ENCODE data around the gene NPL. TPM values are rescaled to one million over a fixed set of nuclear protein-coding genes. Genes with fewer than 3 reads are reported as not detected.

NPL gene
- total RNA-seq, 2 experiments from 2014 or later: 2.2 to 6.3 TPM

DNA sequence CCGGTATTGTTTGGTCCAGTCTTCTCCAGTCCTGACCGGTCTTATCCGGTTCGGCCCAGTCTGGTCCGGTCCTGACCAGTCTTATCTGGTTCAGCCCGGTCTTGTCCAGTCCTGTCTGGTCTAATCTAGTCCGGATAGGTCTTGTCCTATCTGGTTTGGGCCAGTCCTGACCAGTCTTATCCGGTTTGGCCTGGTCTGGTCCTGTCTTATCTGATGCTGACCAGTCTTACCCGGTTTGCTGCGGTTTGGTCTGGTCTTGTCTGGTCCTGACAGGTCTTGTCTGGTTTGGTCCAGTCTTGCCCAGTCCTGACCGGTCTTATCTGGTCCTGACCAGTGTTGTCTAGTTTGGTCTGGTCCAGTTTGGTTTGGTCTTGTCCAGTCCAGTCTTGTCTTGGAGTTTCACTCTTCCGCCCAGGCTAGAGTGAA is 79.7 kb downstream of the NPL start:
- BruUV-seq (replicated peaks): no TSS peak

DNA sequence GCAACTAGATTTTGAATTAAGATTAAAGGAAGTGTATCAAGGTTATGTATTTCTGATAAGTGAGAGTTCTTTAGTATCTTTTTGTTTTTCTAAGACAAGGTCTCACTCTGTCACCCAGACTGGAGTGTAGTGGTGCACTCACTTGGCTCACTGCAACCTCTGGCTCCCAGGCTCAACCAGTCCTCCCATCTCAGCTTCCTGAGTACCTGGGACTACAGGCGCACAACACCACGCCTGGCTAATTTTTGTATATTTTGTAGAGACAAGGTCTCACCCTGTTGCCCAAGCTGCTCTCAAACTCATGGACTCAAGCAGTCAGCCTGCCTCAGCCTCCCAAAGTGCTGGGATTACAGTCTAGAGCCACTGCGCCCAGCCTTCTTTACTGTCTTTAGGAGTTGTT is 83.3 kb downstream of the NPL start:
- Histone ChIP-seq H3K4me3 (ENCODE audit: low read depth, low read length, poor library complexity, severe bottlenecking) (no peak overlapping the region), H3K9me2 (ENCODE audit: insufficient read depth, low read length) (no peaks in the 10 kb centered on the region), H3K9me3 (ENCODE audit: low read length) (no peaks in the 10 kb centered on the region), H2AFZ (ENCODE audit: low read length) (no peak overlapping the region), H3K36me3 (ENCODE audit: insufficient read depth, low read length) (peaks cover 100% of the 10 kb centered on the region), H3K27ac (ENCODE audit: low read depth, low read length, poor library complexity, severe bottlenecking) (no peak overlapping the region), H3K4me1 (ENCODE audit: insufficient read depth, low read length, poor library complexity, severe bottlenecking) (no peaks in the 10 kb centered on the region), H3K4me2 (ENCODE audit: low read length) (no peak overlapping the region), H4K20me1 (ENCODE audit: insufficient read depth, low read length) (no peaks in the 10 kb centered on the region), H3K79me2 (ENCODE audit: insufficient read depth, low read depth, low read length) (peaks cover 13% of the 10 kb centered on the region; the same call in 1 of the 2 replicates)
- POLR2A ChIA-PET: interaction anchor here (0.5 to 1.2 kb wide), 3 partner anchors 9 to 206 kb away, joined by 3 to 4 read pairs (median 3); no protein-coding TSS in a partner anchor
- CTCF ChIA-PET (ENCODE audit: unreplicated experiment): no interaction called here
- DNase-seq (ENCODE audit: low spot score): no peak
- BruUV-seq (replicated peaks): no TSS peak
- intact Hi-C loops (cut with micrococcal nuclease; ENCODE audit: unreplicated experiment): no loop called here
- no peak for TF ChIP-seq EZH2phosphoT487 (IDR thresholded peaks at IDR 0.05; ENCODE audit: borderline replicate concordance, low read depth, low read length)
- TF ChIP-seq, protein P1, sequence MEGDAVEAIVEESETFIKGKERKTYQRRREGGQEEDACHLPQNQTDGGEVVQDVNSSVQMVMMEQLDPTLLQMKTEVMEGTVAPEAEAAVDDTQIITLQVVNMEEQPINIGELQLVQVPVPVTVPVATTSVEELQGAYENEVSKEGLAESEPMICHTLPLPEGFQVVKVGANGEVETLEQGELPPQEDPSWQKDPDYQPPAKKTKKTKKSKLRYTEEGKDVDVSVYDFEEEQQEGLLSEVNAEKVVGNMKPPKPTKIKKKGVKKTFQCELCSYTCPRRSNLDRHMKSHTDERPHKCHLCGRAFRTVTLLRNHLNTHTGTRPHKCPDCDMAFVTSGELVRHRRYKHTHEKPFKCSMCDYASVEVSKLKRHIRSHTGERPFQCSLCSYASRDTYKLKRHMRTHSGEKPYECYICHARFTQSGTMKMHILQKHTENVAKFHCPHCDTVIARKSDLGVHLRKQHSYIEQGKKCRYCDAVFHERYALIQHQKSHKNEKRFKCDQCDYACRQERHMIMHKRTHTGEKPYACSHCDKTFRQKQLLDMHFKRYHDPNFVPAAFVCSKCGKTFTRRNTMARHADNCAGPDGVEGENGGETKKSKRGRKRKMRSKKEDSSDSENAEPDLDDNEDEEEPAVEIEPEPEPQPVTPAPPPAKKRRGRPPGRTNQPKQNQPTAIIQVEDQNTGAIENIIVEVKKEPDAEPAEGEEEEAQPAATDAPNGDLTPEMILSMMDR (conservative IDR thresholded peaks at IDR 0.05; ENCODE audit: low read length): no peak

More for the DNA sequence above, 79.7 kb downstream of the NPL start:
- TF ChIP-seq, protein P1 (conservative IDR thresholded peaks at IDR 0.05; ENCODE audit: low read length): no peak
- TF ChIP-seq EZH2phosphoT487 (IDR thresholded peaks at IDR 0.05; ENCODE audit: borderline replicate concordance, low read depth, low read length): no peak
- Histone ChIP-seq H3K4me2 (ENCODE audit: low read length) (no peak overlapping the region), H3K4me3 (ENCODE audit: low read depth, low read length, poor library complexity, severe bottlenecking) (no peak overlapping the region), H3K27ac (ENCODE audit: low read depth, low read length, poor library complexity, severe bottlenecking) (no peak overlapping the region), H3K9me3 (ENCODE audit: low read length) (no peaks in the 10 kb centered on the region), H2AFZ (ENCODE audit: low read length) (no peak overlapping the region), H3K79me2 (ENCODE audit: insufficient read depth, low read depth, low read length) (peaks cover 15% of the 10 kb centered on the region; the same call in 1 of the 2 replicates), H3K9me2 (ENCODE audit: insufficient read depth, low read length) (no peaks in the 10 kb centered on the region), H4K20me1 (ENCODE audit: insufficient read depth, low read length) (no peaks in the 10 kb centered on the region), H3K36me3 (ENCODE audit: insufficient read depth, low read length) (peaks cover 100% of the 10 kb centered on the region), H3K4me1 (ENCODE audit: insufficient read depth, low read length, poor library complexity, severe bottlenecking) (no peaks in the 10 kb centered on the region)
- POLR2A ChIA-PET: interaction anchor here (0.6 to 1.0 kb wide), 2 partner anchors 21 to 69 kb away, joined by 3 to 4 read pairs; no protein-coding TSS in a partner anchor
- CTCF ChIA-PET (ENCODE audit: unreplicated experiment): no interaction called here
- DNase-seq (ENCODE audit: low spot score): no peak
- intact Hi-C loops (cut with micrococcal nuclease; ENCODE audit: unreplicated experiment): no loop called here

DNA sequence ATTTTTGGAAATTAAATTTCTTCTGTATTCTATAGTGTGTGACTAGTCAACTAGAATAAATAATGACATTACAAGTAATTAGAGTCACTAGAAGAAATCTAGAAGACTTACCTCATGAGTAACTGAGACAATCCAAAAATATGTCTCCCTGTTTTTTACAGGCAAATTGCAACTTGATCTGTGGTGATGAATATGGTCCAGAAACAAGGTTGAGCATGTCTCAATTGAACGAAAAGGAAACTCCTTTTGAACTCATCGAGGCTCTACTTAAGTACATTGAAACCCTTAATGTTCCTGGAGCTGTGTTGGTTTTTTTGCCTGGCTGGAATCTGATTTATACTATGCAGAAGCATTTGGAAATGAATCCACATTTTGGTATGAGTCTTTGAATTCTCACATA is 86.3 kb downstream of the NPL start:
- no peak overlapping the region for H3K27ac ChIP-seq (ENCODE audit: low read depth, low read length, poor library complexity, severe bottlenecking)
- BruUV-seq (replicated peaks): no TSS peak
- H2AFZ ChIP-seq (ENCODE audit: low read length): no peak overlapping the region
- H3K9me2 ChIP-seq (ENCODE audit: insufficient read depth, low read length): no peaks in the 10 kb centered on the region
- POLR2A ChIA-PET: interaction anchor here (1.1 kb wide), 1 partner anchor 11 kb away, joined by 3 read pairs; no protein-coding TSS in a partner anchor
- H3K36me3 ChIP-seq (ENCODE audit: insufficient read depth, low read length): peaks cover 100% of the 10 kb centered on the region
- H3K4me1 ChIP-seq (ENCODE audit: insufficient read depth, low read length, poor library complexity, severe bottlenecking): no peaks in the 10 kb centered on the region
- DNase-seq (ENCODE audit: low spot score): no peak
- H4K20me1 ChIP-seq (ENCODE audit: insufficient read depth, low read length): no peaks in the 10 kb centered on the region
- no peak overlapping the region for H3K4me2 ChIP-seq (ENCODE audit: low read length)
- H3K79me2 ChIP-seq (ENCODE audit: insufficient read depth, low read depth, low read length): peaks cover 5% of the 10 kb centered on the region; the same call in 1 of the 2 replicates
- TF ChIP-seq, protein P1 (conservative IDR thresholded peaks at IDR 0.05; ENCODE audit: low read length): no peak
- TF ChIP-seq EZH2phosphoT487 (IDR thresholded peaks at IDR 0.05; ENCODE audit: borderline replicate concordance, low read depth, low read length): no peak
- intact Hi-C loops (cut with micrococcal nuclease; ENCODE audit: unreplicated experiment): loop anchor here (2.0 kb wide), 1 partner anchor 15 kb away; no protein-coding TSS in a partner anchor
- CTCF ChIA-PET (ENCODE audit: unreplicated experiment): no interaction called here
- H3K9me3 ChIP-seq (ENCODE audit: low read length): no peaks in the 10 kb centered on the region
- H3K4me3 ChIP-seq (ENCODE audit: low read depth, low read length, poor library complexity, severe bottlenecking): no peak overlapping the region

Measured in OCI-LY7 (cell line).